Measurements from ENCODE around the gene CAB39L.
A peak's percentile ranks its signal among the peaks of the same experiment; 100 is the strongest.
"Not testable (repeated sequence)": the region's sequence is repeated elsewhere in the genome, so short reads cannot be mapped to it uniquely, and the experiment has no call there.

The CAB39L gene

DNA sequence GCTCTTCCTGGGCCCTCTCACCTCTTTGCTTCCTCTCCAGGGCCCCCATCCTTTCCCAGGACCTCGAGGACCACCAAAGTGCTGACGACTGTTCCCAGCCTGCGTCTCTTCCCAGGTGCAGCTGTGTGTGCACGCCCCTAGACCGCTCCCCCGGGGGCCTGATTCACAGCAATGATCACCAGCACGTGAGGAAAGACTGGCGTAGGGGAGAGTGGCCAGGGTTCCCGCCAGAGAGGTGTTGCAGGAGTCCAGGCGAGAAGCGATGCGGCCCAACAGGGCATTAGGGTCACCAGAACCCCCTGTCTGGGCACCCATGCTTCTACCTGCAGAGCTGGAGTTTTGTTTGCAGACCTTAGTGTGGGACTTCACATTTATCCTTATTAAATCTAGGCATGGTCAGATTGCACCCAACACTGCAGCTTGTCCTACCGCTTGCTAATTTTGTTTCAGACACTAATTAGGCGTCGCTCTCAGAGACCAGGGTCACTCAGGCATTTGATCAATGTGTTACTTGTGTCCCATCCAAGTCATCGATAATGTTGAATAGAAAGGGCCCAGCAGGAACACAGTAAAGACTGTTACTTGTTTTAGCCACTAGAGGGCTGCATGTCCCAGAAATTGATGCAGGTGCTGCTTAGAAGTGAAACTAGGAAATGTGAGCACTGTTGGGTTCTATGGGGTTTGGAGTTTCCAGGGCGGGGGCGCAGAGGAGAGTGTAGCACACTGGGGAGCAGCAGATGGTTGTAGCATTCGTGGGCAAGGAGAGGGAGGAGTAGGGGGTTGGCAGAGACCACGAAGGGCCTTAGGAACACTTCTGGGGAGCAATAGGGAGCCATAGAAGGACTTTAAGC is 142.9 kb downstream of the CAB39L start:
- no peaks in the 10 kb centered on the region for H3K36me3 ChIP-seq (ENCODE audit: control insufficient read depth, insufficient read depth, low read length)
- H3K9me3 ChIP-seq (ENCODE audit: control insufficient read depth, insufficient read depth, low read depth, low read length): no peaks in the 10 kb centered on the region
- peak overlapping the region; percentile 14; the same call in 1 of the 2 replicates for H3K4me3 ChIP-seq (ENCODE audit: low read depth, low read length)
- no peaks in the 10 kb centered on the region; the same call in 1 of the 2 replicates for H3K4me1 ChIP-seq (ENCODE audit: control insufficient read depth, insufficient read depth, low read length)
- no peaks in the 10 kb centered on the region for H3K27me3 ChIP-seq (ENCODE audit: control insufficient read depth, insufficient read depth, low read length)
- no peak overlapping the region for H3K27ac ChIP-seq (ENCODE audit: low read depth, low read length)
- no peak overlapping the region for H3K9ac ChIP-seq (ENCODE audit: low read length)

DNA sequence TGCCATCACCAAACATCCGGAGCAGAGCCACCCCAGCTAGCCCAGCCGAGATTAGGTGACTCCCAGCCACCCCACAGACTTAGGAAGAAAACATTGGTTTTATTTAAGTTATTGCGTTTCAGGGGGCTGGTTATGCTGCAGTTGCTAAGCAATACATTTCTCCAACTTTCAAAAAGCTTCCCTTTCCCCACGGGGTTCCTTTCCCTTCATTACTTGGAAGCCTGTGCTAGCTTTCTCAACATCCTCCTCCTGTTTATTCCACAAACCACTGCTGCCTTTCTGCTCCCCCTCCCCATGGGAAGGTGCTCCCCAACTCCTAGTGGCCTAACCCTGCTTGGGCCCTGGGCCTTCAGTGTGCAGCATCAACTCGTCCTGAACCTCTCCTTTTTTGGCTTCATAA is 143.6 kb downstream of the CAB39L start:
- Histone ChIP-seq H3K27me3 (ENCODE audit: control insufficient read depth, insufficient read depth, low read length) (no peaks in the 10 kb centered on the region), H3K36me3 (ENCODE audit: control insufficient read depth, insufficient read depth, low read length) (no peaks in the 10 kb centered on the region), H3K4me3 (ENCODE audit: low read depth, low read length) (no peak overlapping the region), H3K9ac (ENCODE audit: low read length) (no peak overlapping the region), H3K27ac (ENCODE audit: low read depth, low read length) (no peak overlapping the region), H3K9me3 (ENCODE audit: control insufficient read depth, insufficient read depth, low read depth, low read length) (no peaks in the 10 kb centered on the region), H3K4me1 (ENCODE audit: control insufficient read depth, insufficient read depth, low read length) (no peaks in the 10 kb centered on the region; the same call in 1 of the 2 replicates)

DNA sequence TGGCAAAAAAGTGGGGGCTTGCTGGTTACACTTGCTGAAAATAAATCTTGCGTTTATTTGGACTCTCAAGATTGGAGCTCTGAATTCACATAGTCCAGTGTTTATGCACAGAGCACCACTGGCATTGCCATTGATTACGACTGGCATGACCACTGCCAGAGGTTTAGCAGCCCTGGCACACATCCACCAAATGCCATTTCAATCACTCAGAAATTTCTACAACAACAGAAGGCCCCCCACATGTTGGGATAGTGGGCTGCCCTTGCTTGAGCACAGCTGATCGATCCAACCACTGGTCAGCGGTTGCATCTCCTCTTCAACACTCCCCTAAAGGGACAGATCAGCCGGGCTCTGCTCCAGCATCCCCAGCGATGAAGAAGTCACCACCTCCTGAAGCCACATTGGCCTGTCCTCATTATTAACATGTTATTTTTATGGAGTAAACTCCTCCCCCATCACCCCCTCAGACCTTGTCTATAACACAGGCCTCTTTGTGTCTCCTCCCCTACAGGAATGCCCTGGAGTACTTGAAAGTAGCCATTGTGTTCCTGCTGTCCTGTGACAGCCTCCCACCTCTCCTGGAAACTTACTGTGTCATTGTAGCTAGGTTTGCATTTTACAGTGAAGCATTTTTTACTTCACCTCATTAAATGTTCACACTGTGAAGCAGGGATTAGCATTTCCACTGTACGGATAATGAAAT is 144.8 kb downstream of the CAB39L start:
- no peak overlapping the region for H3K4me3 ChIP-seq (ENCODE audit: low read depth, low read length)
- no peaks in the 10 kb centered on the region for H3K36me3 ChIP-seq (ENCODE audit: control insufficient read depth, insufficient read depth, low read length)
- no peak overlapping the region for H3K27ac ChIP-seq (ENCODE audit: low read depth, low read length)
- H3K9me3 ChIP-seq (ENCODE audit: control insufficient read depth, insufficient read depth, low read depth, low read length): no peaks in the 10 kb centered on the region
- H3K27me3 ChIP-seq (ENCODE audit: control insufficient read depth, insufficient read depth, low read length): no peaks in the 10 kb centered on the region
- no peak overlapping the region for H3K9ac ChIP-seq (ENCODE audit: low read length)
- no peaks in the 10 kb centered on the region; the same call in 1 of the 2 replicates for H3K4me1 ChIP-seq (ENCODE audit: control insufficient read depth, insufficient read depth, low read length)

DNA sequence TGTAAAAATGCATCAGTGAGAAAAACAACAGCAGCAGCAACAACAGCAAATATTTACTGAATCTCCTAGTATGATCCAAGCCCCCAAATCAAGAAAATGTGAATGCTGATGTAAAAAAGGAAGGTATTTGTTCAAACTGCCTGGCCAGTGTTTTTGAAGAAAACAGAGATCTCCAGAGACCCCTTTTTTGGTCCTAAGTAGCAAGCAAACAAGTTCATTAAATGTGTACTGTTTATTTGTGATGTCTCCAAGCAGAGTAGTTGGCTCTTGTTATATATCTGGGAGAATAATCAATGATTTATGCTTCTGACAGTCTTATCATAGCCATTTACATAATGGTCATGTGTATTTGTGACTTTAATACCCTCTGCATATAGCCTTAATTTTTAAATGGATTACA is 145.4 kb downstream of the CAB39L start:
- Histone ChIP-seq H3K4me3 (ENCODE audit: low read depth, low read length) (no peak overlapping the region), H3K27me3 (ENCODE audit: control insufficient read depth, insufficient read depth, low read length) (no peaks in the 10 kb centered on the region), H3K9ac (ENCODE audit: low read length) (no peak overlapping the region), H3K9me3 (ENCODE audit: control insufficient read depth, insufficient read depth, low read depth, low read length) (no peaks in the 10 kb centered on the region), H3K27ac (ENCODE audit: low read depth, low read length) (no peak overlapping the region), H3K36me3 (ENCODE audit: control insufficient read depth, insufficient read depth, low read length) (no peaks in the 10 kb centered on the region), H3K4me1 (ENCODE audit: control insufficient read depth, insufficient read depth, low read length) (no peaks in the 10 kb centered on the region; the same call in 1 of the 2 replicates)

DNA sequence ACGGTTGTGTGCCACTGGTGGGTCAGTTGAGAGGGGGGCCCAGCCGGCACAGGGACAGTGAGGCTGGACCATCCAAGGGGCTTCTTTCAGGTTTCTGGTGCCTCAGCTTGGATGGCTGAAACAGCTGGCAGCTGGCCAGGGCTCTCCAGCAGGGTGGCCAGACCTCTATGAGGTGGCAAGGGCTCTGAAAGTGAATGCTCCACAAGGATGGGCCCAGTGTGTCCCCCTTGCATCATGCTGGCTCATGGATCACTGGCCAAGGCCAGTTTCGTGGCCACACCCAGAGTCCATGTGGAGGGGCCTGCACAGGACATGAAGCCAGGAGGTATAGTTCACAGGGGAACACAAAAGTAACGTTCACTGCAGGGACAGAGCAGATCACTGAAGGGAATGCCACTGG is 146.5 kb downstream of the CAB39L start:
- Histone ChIP-seq H3K9ac (ENCODE audit: low read length) (no peak overlapping the region), H3K27ac (ENCODE audit: low read depth, low read length) (no peak overlapping the region), H3K4me1 (ENCODE audit: control insufficient read depth, insufficient read depth, low read length) (no peaks in the 10 kb centered on the region; the same call in 1 of the 2 replicates), H3K36me3 (ENCODE audit: control insufficient read depth, insufficient read depth, low read length) (no peaks in the 10 kb centered on the region), H3K4me3 (ENCODE audit: low read depth, low read length) (no peak overlapping the region), H3K9me3 (ENCODE audit: control insufficient read depth, insufficient read depth, low read depth, low read length) (no peaks in the 10 kb centered on the region), H3K27me3 (ENCODE audit: control insufficient read depth, insufficient read depth, low read length) (no peaks in the 10 kb centered on the region)

DNA sequence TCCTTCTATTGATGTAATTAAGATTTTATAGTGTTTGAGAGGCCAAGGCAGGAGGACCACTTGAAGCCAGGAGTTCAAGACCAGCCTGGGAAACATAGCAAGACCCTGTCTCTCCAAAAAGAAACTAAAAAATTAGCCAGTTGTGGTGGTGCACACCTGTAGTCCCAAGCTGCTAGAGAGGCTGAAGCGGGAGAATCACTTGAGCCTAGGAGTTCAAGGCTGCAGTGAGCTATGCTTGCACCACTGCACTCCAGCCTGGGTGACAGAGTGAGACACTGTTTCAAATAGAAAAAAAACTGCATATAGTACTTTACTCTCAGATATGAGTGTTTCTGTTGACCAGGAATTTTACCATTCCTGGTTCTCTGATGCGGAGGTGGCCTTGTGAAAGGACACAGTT is 147.2 kb downstream of the CAB39L start:
- no peak overlapping the region for H3K27ac ChIP-seq (ENCODE audit: low read depth, low read length)
- no peaks in the 10 kb centered on the region for H3K9me3 ChIP-seq (ENCODE audit: control insufficient read depth, insufficient read depth, low read depth, low read length)
- no peak overlapping the region for H3K4me3 ChIP-seq (ENCODE audit: low read depth, low read length)
- H3K27me3 ChIP-seq (ENCODE audit: control insufficient read depth, insufficient read depth, low read length): no peaks in the 10 kb centered on the region
- H3K9ac ChIP-seq (ENCODE audit: low read length): no peak overlapping the region
- H3K4me1 ChIP-seq (ENCODE audit: control insufficient read depth, insufficient read depth, low read length): no peaks in the 10 kb centered on the region; the same call in 1 of the 2 replicates
- no peaks in the 10 kb centered on the region for H3K36me3 ChIP-seq (ENCODE audit: control insufficient read depth, insufficient read depth, low read length)

DNA sequence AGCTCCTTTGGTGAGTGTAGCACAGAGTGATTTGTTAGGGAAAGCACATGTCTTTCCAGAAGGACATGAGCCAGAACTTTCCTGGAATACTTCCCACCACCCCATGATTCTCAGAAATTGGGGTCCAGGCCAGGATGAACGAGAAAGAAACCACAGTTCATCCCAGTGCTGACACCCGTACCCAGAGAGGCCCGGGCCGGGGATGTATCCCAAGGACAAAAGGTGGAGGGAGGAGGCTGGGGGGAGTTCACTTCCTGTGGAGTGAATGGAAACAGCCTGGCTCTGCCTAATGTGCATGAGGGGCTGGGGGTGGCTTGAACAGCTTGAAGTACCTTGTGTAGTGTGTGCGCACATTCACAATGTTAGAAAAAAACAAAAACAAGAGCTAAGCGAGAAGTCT is 148.6 kb downstream of the CAB39L start:
- H3K4me1 ChIP-seq (ENCODE audit: control insufficient read depth, insufficient read depth, low read length): no peaks in the 10 kb centered on the region; the same call in 1 of the 2 replicates
- H3K9me3 ChIP-seq (ENCODE audit: control insufficient read depth, insufficient read depth, low read depth, low read length): no peaks in the 10 kb centered on the region
- no peaks in the 10 kb centered on the region for H3K36me3 ChIP-seq (ENCODE audit: control insufficient read depth, insufficient read depth, low read length)
- no peak overlapping the region for H3K9ac ChIP-seq (ENCODE audit: low read length)
- no peaks in the 10 kb centered on the region for H3K27me3 ChIP-seq (ENCODE audit: control insufficient read depth, insufficient read depth, low read length)
- no peak overlapping the region for H3K4me3 ChIP-seq (ENCODE audit: low read depth, low read length)
- H3K27ac ChIP-seq (ENCODE audit: low read depth, low read length): no peak overlapping the region

DNA sequence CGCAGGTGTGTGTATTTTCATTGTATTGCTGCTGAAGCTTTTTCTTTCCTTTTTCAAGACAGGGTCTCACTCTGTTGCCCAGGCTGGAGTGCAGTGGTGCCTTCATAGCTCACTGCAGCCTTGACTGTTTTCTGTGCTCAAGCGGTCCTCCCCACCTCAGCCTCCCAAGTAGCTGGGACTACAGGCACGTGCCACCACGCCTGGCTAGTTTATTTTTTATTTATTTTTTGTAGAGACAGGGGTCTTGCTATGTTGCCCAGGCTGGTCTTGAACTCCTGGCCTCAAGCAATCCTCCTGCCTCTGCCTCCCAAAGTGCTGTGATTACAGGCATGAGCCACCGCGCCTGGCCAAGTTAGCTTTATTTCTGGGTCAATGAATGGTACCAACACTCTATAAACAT is 149.1 kb downstream of the CAB39L start:
- not testable (repeated sequence) for H3K4me3 ChIP-seq (ENCODE audit: low read depth, low read length); H3K27ac ChIP-seq (ENCODE audit: low read depth, low read length); H3K9me3 ChIP-seq (ENCODE audit: control insufficient read depth, insufficient read depth, low read depth, low read length); H3K9ac ChIP-seq (ENCODE audit: low read length); H3K4me1 ChIP-seq (ENCODE audit: control insufficient read depth, insufficient read depth, low read length); H3K36me3 ChIP-seq (ENCODE audit: control insufficient read depth, insufficient read depth, low read length); H3K27me3 ChIP-seq (ENCODE audit: control insufficient read depth, insufficient read depth, low read length)

DNA sequence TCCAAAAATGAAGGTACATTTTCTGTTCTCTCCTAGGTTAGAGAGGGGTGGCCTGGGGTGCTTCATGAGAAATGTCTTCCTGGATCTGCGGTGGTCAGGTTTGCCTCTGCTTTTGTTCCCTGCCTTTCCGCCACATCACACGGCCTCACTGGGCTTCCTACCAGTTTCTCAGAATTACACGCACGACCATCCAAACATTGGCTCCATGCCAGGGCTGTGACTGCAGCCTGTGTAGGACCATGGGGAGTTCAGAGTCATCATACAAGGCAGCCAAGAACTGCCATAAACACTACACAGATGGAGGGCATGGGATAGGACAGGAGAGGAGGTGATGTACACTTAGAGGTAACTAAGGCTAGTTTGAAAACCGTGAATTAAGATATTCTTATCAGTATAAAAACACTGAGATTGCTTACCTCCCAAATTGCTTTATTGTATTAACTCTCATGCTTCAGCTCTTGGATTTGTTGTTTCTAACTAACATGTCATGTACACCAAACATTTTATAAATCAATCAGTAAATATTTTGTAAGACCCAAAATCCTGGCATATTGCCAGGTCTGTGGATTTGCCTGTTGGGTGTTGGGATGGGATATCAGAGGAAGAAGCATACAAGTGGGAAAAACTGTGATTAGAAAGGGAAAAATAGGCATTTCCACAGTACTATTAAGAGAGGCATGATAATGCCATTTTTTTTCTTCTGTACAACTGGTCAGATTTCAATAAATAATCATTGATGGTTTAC is 150.9 kb downstream of the CAB39L start:
- H3K4me3 ChIP-seq (ENCODE audit: low read depth, low read length): no peak overlapping the region
- H3K9ac ChIP-seq (ENCODE audit: low read length): no peak overlapping the region
- no peaks in the 10 kb centered on the region for H3K4me1 ChIP-seq (ENCODE audit: control insufficient read depth, insufficient read depth, low read length)
- no peak overlapping the region for H3K27ac ChIP-seq (ENCODE audit: low read depth, low read length)
- no peaks in the 10 kb centered on the region for H3K9me3 ChIP-seq (ENCODE audit: control insufficient read depth, insufficient read depth, low read depth, low read length)
- H3K36me3 ChIP-seq (ENCODE audit: control insufficient read depth, insufficient read depth, low read length): no peaks in the 10 kb centered on the region
- H3K27me3 ChIP-seq (ENCODE audit: control insufficient read depth, insufficient read depth, low read length): no peaks in the 10 kb centered on the region

DNA sequence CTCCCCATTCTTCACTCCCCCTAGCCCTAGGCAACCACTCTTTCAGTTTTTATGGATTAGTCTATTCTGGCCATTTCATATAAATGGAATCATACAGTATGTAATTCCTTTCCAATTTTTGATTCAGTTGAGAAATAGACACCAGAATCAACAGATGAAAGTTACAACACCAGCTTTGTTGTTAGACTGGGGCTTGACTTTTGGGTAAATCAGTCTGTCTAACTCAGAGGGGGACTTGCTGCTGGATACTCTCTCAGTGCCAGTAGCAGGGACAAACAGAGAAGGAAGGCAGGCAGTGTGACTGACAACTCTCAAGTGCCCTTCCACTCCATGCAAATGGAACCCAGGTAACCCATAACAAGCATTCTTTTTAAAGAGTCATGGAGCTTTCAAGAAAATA is 155.4 kb downstream of the CAB39L start:
- Histone ChIP-seq H3K9me3 (ENCODE audit: control insufficient read depth, insufficient read depth, low read depth, low read length) (no peaks in the 10 kb centered on the region), H3K9ac (ENCODE audit: low read length) (no peak overlapping the region), H3K36me3 (ENCODE audit: control insufficient read depth, insufficient read depth, low read length) (no peaks in the 10 kb centered on the region), H3K4me3 (ENCODE audit: low read depth, low read length) (no peak overlapping the region), H3K4me1 (ENCODE audit: control insufficient read depth, insufficient read depth, low read length) (no peaks in the 10 kb centered on the region), H3K27ac (ENCODE audit: low read depth, low read length) (no peak overlapping the region), H3K27me3 (ENCODE audit: control insufficient read depth, insufficient read depth, low read length) (no peaks in the 10 kb centered on the region)

DNA sequence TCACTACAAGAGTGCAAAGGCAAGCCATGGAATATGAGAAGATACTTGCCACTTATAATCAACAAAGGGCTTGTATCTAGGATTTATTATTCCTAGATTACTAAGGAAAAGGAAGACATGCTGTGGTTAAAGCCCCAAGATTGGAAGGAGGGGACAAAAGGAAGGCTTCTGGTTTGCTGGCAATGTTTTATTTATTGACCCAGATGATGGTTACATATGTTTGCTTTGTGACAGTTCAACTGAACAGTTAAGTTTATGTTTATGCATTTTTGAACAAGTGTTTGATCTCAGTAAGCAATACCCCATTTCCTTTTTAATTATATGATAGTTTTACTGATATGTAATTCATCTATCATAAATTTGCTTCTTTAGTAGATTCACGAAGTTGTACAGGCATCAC is 155.9 kb downstream of the CAB39L start:
- no peaks in the 10 kb centered on the region for H3K36me3 ChIP-seq (ENCODE audit: control insufficient read depth, insufficient read depth, low read length)
- H3K27ac ChIP-seq (ENCODE audit: low read depth, low read length): no peak overlapping the region
- H3K9me3 ChIP-seq (ENCODE audit: control insufficient read depth, insufficient read depth, low read depth, low read length): no peaks in the 10 kb centered on the region
- H3K27me3 ChIP-seq (ENCODE audit: control insufficient read depth, insufficient read depth, low read length): no peaks in the 10 kb centered on the region
- no peaks in the 10 kb centered on the region for H3K4me1 ChIP-seq (ENCODE audit: control insufficient read depth, insufficient read depth, low read length)
- H3K4me3 ChIP-seq (ENCODE audit: low read depth, low read length): no peak overlapping the region
- no peak overlapping the region for H3K9ac ChIP-seq (ENCODE audit: low read length)

Measured in HUES6 (cell line).